GM23338 (cell line): Measurements from ENCODE around the gene RPS18. TPM values are rescaled to one million over a fixed set of nuclear protein-coding genes. Genes with fewer than 3 reads are reported as not detected.

ENCODE experiments used
- ATAC-seq: fragments of 200-7000 bp; cut with Tn5 transposase; 3 replicates; pipeline ENCODE4 v1.9.1; 2020
- DNase-seq: peaks from one replicate; pipeline ENCODE4 v3.0.0-alpha.2; 2015; ENCODE audit warnings: low spot score
- H2AFZ ChIP-seq: fragments of 200-600 bp; sonication (generic); 2 replicates; pipeline ENCODE4 v1.8.0; 2016; ENCODE audit warnings: antibody characterized with exemption, mild to moderate bottlenecking, moderate library complexity
- H3F3A ChIP-seq: fragments of 200-600 bp; sonication (generic); replicated peaks from 2 replicates; pipeline ENCODE4 v1.8.0; 2017; ENCODE audit warnings: antibody characterized with exemption, mixed run types, low read depth
- H3K27ac ChIP-seq: fragments of 200-600 bp; sonication (generic); 2 replicates; pipeline ENCODE4 v1.6.1; 2016; ENCODE audit warnings: low read depth
- H3K27me3 ChIP-seq: fragments of 200-600 bp; sonication (generic); 2 replicates; pipeline ENCODE4 v1.8.0; 2016; ENCODE audit warnings: mild to moderate bottlenecking, mixed run types, moderate library complexity; ENCODE audit not compliant: insufficient read depth
- H3K36me3 ChIP-seq: fragments of 200-600 bp; sonication (generic); 2 replicates; pipeline ENCODE4 v1.8.0; 2016; ENCODE audit warnings: mild to moderate bottlenecking; ENCODE audit not compliant: insufficient read depth
- H3K4me1 ChIP-seq: fragments of 200-600 bp; sonication (generic); 2 replicates; pipeline ENCODE4 v1.8.0; 2016; ENCODE audit warnings: mild to moderate bottlenecking, moderate library complexity; ENCODE audit not compliant: insufficient read depth
- H3K4me2 ChIP-seq: fragments of 200-600 bp; sonication (generic); 2 replicates; pipeline ENCODE4 v1.7.1; 2017; ENCODE audit warnings: mixed run types
- H3K4me3 ChIP-seq: fragments of 200-600 bp; sonication (generic); 2 replicates; pipeline ENCODE4 v1.6.1; 2016; ENCODE audit warnings: mixed run types
- H3K79me2 ChIP-seq: fragments of 200-600 bp; sonication (generic); replicated peaks from 2 replicates; pipeline ENCODE4 v1.8.0; 2017; ENCODE audit warnings: mild to moderate bottlenecking; ENCODE audit not compliant: insufficient read depth
- H3K9me2 ChIP-seq: fragments of 200-600 bp; sonication (generic); 2 replicates; pipeline ENCODE4 v1.8.0; 2017; ENCODE audit not compliant: insufficient read depth
- H4K20me1 ChIP-seq: fragments of 200-600 bp; sonication (generic); replicated peaks from 2 replicates; pipeline ENCODE4 v1.8.0; 2017; ENCODE audit warnings: mild to moderate bottlenecking; ENCODE audit not compliant: insufficient read depth
- H3K27ac Mint-ChIP-seq: 2 replicates; pipeline ENCODE4 v1.8.0; 2020; ENCODE audit warnings: inconsistent platforms, mild to moderate bottlenecking, moderate library complexity, mixed read lengths
- H3K27me3 Mint-ChIP-seq: 3 replicates; pipeline ENCODE4 v1.8.0; 2022; ENCODE audit warnings: low read depth, mild to moderate bottlenecking, moderate library complexity, mixed read lengths, inconsistent platforms; ENCODE audit not compliant: insufficient read depth, poor library complexity
- H3K36me3 Mint-ChIP-seq: 3 replicates; pipeline ENCODE4 v1.8.0; 2021; ENCODE audit warnings: low read depth, mild to moderate bottlenecking, inconsistent platforms, moderate library complexity, mixed read lengths
- H3K4me1 Mint-ChIP-seq: 3 replicates; pipeline ENCODE4 v1.8.0; 2020; ENCODE audit warnings: mild to moderate bottlenecking, inconsistent platforms, mixed read lengths
- H3K4me3 Mint-ChIP-seq: 3 replicates; pipeline ENCODE4 v1.8.0; 2021; ENCODE audit warnings: moderate library complexity, mild to moderate bottlenecking, inconsistent platforms, mixed read lengths
- H3K9me3 Mint-ChIP-seq: 3 replicates; pipeline ENCODE4 v1.8.0; 2020; ENCODE audit warnings: moderate library complexity, mild to moderate bottlenecking, inconsistent platforms, mixed read lengths
- NANOG ChIP-seq: IDR thresholded peaks from 2 replicates; pipeline ENCODE4 v1.6.1; 2016; ENCODE audit warnings: antibody characterized with exemption, borderline replicate concordance
- polyA plus RNA-seq: library from polyadenylated mRNA; unstranded; fragments of >200 nt; fragmentation: Nextera tagmentation; extraction: Ambion mirVana; gene quantifications from 2 replicates; pipeline ENCODE4 v1.2.1, GENCODE V29; 2016
- total RNA-seq: library from RNA; depleted of rRNA; stranded (reverse); fragments of >200 nt; shearing (Covaris generic); gene quantifications from 2 replicates; pipeline ENCODE4 v1.2.3, GENCODE V29; 2014
- TF ChIP-seq, protein P1 (sequence below), 2 experiments: fragments of 200-600 bp in 1 of 2; sonication (generic) in 1 of 2; conservative IDR thresholded peaks; 2 replicates each; pipeline versions ENCODE4 v1.5.1 to v1.6.1; 2016 to 2017; ENCODE audit warnings: antibody characterized with exemption in 2 of 2, low read depth in 2 of 2, mild to moderate bottlenecking in 2 of 2, moderate library complexity in 1 of 2
- TF ChIP-seq, protein P2 (sequence below): fragments of 250-450 bp; sonication (Bioruptor Pico); IDR thresholded peaks from 2 replicates; pipeline ENCODE4 v1.5.0; 2020; ENCODE audit warnings: mild to moderate bottlenecking, moderate library complexity

RPS18 gene
- total and polyA plus RNA-seq, 2 experiments from 2014 or later, result 2,133 to 4,776 TPM

DNA sequence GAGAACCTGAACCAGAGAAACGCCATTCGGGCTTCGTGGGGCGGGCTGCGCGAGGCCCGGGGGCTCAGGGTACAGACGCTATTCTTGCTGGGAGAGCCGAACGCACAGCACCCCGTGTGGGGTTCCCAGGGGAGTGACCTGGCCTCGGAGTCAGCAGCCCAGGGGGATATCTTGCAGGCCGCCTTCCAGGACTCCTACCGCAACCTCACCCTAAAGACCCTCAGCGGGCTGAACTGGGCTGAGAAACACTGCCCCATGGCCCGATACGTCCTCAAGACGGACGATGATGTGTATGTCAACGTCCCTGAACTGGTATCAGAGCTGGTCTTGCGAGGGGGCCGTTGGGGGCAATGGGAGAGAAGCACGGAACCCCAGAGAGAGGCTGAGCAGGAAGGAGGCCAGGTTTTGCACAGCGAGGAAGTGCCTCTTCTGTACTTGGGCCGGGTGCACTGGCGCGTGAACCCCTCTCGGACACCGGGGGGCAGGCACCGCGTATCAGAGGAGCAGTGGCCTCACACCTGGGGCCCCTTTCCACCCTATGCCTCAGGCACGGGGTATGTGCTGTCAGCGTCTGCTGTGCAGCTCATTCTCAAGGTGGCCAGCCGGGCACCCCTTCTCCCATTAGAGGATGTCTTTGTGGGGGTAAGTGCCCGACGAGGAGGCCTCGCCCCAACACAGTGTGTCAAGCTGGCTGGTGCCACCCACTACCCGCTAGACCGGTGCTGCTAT is 6.0 kb downstream of the RPS18 start:
- peaks cover 23% of the 10 kb centered on the region for H3K27me3 Mint-ChIP-seq
- TF ChIP-seq, protein P1, sequence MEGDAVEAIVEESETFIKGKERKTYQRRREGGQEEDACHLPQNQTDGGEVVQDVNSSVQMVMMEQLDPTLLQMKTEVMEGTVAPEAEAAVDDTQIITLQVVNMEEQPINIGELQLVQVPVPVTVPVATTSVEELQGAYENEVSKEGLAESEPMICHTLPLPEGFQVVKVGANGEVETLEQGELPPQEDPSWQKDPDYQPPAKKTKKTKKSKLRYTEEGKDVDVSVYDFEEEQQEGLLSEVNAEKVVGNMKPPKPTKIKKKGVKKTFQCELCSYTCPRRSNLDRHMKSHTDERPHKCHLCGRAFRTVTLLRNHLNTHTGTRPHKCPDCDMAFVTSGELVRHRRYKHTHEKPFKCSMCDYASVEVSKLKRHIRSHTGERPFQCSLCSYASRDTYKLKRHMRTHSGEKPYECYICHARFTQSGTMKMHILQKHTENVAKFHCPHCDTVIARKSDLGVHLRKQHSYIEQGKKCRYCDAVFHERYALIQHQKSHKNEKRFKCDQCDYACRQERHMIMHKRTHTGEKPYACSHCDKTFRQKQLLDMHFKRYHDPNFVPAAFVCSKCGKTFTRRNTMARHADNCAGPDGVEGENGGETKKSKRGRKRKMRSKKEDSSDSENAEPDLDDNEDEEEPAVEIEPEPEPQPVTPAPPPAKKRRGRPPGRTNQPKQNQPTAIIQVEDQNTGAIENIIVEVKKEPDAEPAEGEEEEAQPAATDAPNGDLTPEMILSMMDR (conservative IDR thresholded peaks at IDR 0.05; ENCODE audit: low read depth in 2 of 2), result peak in 1 of 2 experiments; percentile 38; a peak in 2 of 4 replicates
- TF ChIP-seq, protein P2, sequence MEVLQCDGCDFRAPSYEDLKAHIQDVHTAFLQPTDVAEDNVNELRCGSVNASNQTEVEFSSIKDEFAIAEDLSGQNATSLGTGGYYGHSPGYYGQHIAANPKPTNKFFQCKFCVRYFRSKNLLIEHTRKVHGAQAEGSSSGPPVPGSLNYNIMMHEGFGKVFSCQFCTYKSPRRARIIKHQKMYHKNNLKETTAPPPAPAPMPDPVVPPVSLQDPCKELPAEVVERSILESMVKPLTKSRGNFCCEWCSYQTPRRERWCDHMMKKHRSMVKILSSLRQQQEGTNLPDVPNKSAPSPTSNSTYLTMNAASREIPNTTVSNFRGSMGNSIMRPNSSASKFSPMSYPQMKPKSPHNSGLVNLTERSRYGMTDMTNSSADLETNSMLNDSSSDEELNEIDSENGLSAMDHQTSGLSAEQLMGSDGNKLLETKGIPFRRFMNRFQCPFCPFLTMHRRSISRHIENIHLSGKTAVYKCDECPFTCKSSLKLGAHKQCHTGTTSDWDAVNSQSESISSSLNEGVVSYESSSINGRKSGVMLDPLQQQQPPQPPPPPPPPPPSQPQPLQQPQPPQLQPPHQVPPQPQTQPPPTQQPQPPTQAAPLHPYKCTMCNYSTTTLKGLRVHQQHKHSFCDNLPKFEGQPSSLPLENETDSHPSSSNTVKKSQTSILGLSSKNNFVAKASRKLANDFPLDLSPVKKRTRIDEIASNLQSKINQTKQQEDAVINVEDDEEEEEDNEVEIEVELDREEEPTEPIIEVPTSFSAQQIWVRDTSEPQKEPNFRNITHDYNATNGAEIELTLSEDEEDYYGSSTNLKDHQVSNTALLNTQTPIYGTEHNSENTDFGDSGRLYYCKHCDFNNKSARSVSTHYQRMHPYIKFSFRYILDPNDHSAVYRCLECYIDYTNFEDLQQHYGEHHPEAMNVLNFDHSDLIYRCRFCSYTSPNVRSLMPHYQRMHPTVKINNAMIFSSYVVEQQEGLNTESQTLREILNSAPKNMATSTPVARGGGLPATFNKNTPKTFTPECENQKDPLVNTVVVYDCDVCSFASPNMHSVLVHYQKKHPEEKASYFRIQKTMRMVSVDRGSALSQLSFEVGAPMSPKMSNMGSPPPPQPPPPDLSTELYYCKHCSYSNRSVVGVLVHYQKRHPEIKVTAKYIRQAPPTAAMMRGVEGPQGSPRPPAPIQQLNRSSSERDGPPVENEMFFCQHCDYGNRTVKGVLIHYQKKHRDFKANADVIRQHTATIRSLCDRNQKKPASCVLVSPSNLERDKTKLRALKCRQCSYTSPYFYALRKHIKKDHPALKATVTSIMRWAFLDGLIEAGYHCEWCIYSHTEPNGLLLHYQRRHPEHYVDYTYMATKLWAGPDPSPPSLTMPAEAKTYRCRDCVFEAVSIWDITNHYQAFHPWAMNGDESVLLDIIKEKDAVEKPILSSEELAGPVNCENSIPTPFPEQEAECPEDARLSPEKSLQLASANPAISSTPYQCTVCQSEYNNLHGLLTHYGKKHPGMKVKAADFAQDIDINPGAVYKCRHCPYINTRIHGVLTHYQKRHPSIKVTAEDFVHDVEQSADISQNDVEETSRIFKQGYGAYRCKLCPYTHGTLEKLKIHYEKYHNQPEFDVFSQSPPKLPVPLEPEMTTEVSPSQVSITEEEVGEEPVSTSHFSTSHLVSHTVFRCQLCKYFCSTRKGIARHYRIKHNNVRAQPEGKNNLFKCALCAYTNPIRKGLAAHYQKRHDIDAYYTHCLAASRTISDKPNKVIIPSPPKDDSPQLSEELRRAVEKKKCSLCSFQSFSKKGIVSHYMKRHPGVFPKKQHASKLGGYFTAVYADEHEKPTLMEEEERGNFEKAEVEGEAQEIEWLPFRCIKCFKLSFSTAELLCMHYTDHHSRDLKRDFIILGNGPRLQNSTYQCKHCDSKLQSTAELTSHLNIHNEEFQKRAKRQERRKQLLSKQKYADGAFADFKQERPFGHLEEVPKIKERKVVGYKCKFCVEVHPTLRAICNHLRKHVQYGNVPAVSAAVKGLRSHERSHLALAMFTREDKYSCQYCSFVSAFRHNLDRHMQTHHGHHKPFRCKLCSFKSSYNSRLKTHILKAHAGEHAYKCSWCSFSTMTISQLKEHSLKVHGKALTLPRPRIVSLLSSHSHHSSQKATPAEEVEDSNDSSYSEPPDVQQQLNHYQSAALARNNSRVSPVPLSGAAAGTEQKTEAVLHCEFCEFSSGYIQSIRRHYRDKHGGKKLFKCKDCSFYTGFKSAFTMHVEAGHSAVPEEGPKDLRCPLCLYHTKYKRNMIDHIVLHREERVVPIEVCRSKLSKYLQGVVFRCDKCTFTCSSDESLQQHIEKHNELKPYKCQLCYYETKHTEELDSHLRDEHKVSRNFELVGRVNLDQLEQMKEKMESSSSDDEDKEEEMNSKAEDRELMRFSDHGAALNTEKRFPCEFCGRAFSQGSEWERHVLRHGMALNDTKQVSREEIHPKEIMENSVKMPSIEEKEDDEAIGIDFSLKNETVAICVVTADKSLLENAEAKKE (CRISPR knock-in tag), result no peak
- no peak for TF ChIP-seq NANOG

More for the DNA sequence above, 6.0 kb downstream of the RPS18 start:
- peak; percentile 11 for ATAC-seq
- Histone ChIP-seq H3F3A (peaks cover 65% of the 10 kb centered on the region), H3K4me3 (peak overlapping the region; percentile 99), H2AFZ (no peak overlapping the region), H3K4me2 (peak overlapping the region; percentile 100), H3K36me3 (peaks cover 37% of the 10 kb centered on the region), H4K20me1 (peaks cover 38% of the 10 kb centered on the region), H3K27me3 (no peaks in the 10 kb centered on the region), H3K27ac (peak overlapping the region; percentile 96), H3K79me2 (peaks cover 31% of the 10 kb centered on the region), H3K4me1 (peaks cover 47% of the 10 kb centered on the region), H3K9me2 (no peaks in the 10 kb centered on the region)
- Mint-ChIP-seq H3K36me3 (peaks cover 83% of the 10 kb centered on the region), H3K4me1 (peaks cover 40% of the 10 kb centered on the region), H3K4me3 (peak overlapping the region; percentile 82), H3K27ac (peak overlapping the region; percentile 96), H3K9me3 (no peaks in the 10 kb centered on the region)
- peak; percentile 46 for DNase-seq
